Frontal cortex (tissue), 4 donors: ENCODE measurements around the gene CALU. TPM values are rescaled to one million over a fixed set of nuclear protein-coding genes. Genes with fewer than 3 reads are reported as not detected.
A peak's percentile ranks its signal among the peaks of the same experiment; 100 is the strongest.

ENCODE experiments used
- DNase-seq, 2 donors: peaks; one replicate each; pipeline ENCODE4 v3.0.0; 2012; ENCODE audit warnings: low spot score in 2 of 2
- FAIRE-seq: peaks from 2 replicates; lab custom pipeline; 2012; peaks lifted over from hg19 to GRCh38; lab: Jason Lieb, UNC
- total RNA-seq: library from RNA; depleted of rRNA; stranded (reverse); fragments of >200 nt; gene quantifications from one replicate; pipeline ENCODE4 v1.2.3, GENCODE V29; 2014
- donor health status: control.
- donor health status: control.
- donor health status: control.

The CALU gene
- total RNA-seq, 1 donor from 2014 or later, result 55.0 TPM

DNA sequence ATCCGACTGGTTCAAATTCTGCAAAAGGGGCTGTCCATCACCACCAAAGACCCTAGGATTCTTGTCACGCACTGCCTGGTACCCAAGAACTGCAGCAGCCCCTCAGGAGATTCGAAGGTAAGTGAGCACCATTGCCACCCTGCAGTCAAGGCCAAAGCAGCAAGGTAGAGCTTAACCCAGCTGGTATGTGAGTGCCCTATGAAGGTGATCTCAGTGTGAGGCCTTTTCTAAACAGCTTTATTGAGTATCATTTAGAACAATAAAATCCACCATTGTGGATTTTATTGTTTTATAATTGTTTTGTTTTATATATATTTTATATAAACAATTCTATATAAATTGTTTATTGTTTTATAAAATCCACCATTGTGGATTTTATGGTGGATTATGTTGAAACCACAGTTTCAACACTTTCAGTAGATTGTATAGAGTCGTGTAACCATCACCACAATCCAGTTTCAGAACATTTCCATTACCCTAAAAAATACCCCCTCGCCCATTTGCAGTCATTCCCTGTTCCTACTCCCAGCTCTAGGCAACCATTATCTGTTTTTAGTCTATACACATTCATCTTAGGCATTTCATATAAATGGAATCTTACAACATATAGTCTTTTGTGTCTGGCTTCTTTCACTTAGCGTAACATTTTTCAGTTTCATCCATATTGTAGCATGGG, 20.1 kb upstream of the CALU start:
- FAIRE-seq, result no peak
- DNase-seq, result no peak

DNA sequence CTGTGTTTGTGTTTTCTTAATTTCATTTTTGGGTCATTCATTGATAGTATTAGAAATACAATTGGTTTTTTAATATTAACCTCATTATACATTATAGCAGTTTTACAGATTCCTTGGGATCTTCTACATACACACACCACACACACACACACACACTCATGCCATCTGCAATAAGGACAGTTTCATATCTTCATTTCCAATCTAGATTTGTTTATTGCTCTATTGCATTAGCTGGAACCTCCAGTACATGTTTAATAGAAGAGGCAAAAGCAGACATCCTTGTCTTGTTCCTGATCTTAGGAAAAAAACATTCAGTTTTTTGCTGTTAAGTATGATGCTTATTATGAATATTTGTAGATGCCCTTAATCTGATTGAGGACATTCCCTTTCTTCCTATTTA, 17.8 kb upstream of the CALU start:
- FAIRE-seq (no peak), DNase-seq (no peak)

DNA sequence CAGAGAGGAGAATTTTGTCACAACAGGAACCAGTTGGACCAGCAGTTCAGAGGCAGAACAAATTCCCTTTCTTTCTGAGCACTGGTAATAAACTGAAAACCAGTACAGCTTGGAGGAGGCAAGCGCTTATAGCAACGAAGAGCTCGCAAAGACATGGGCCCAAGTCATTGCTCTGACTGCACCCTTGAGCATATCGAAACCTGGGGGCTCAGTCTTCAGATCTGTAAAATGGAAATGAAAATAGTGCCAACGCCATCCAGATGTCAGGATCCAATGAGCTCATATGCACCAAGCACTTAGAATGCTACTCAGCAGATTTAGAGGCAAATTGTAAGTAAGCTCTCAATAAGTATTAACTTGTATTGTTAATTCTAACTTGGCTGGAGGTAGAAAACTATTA, 14.4 kb upstream of the CALU start:
- FAIRE-seq, result no peak

DNA sequence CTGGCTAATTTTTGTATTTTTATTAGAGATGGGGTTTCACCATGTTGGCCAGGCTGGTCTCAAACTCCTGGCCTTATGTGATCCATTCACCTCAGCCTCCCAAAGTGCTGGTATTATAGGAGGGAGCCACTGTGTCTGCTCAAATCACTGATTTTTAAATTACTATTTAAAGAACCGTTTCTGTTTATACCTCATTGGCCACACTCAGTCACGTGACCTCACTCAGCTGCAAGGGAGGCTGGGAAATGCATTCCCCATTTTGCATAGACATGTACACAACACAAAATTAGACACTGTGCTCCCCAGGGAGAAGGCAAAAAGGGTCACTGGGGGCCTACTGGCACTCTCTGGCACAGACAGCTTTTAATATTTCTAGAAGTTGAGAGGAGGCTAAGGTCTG, 13.6 kb upstream of the CALU start:
- DNase-seq (no peak), FAIRE-seq (no peak)

More for the DNA sequence above, 14.4 kb upstream of the CALU start:
- DNase-seq, result no peak

DNA sequence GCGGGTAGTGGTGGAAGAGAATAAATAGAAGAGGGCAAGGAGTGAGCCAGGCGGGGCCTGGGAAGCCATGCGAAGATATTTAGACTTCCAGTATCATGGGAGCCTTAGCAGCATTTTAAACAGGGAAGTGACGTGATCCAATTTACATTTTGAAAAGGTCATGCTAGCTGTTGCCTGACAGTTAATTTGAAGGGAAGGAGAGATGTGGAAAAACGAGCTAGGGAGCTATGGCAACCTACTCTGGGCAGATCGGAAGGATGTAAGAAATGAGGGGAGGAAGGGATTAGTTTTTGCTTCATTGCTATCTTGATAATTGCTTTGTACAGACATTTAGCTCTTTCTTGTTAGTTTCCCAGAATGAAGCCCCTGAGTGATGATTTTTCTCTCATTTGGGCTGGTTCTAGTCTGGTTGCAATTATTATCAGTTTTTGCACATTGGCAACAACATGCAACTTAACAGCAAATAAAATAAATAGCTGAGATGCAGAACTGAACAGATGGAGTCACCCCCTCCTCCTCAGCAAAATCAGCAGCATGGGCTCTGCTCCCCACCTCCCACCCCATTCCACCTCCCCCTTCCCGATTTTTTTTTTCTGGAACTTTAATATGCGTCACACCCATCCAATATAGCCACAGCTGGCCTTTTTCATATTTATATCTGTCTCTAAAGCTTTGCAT, 13.0 kb upstream of the CALU start:
- no peak for DNase-seq
- FAIRE-seq, result no peak

DNA sequence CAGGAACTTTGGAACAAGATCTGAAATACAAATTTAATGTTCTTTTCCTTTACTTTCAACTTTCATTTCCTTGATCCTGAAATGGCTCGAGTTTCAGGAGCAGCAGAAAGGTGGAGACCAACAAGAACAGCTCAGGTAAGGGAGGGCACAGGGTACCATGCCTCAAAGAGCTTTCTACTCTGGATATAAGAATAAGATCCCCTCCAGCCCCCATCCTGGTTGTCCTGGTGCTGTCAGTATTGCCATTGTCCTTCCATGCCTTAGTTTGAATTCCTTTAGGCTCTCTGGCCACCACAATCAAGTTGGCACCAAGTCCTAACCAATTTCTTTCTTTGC, 12.5 kb upstream of the CALU start:
- DNase-seq, result no peak
- FAIRE-seq, result no peak

DNA sequence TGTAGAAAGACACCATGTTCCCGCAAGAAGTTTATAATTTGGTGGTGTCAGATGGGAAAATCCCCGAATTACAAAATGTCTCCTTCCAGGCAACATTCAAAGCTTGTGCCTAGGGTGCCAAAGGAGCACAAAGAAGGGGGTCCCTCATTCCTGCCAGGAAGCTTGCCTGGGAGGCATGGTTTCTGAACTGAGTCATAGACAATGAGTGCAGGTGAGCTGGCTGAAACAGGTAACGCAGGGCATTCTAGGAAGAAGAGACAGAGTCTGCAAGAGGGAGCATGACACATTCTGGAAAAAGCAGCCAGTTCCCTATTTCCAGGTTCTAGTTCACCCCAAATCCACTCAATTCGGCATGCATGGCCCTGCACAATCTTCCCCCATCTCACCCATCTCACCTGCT, 11.9 kb upstream of the CALU start:
- FAIRE-seq (no peak), DNase-seq (no peak)

DNA sequence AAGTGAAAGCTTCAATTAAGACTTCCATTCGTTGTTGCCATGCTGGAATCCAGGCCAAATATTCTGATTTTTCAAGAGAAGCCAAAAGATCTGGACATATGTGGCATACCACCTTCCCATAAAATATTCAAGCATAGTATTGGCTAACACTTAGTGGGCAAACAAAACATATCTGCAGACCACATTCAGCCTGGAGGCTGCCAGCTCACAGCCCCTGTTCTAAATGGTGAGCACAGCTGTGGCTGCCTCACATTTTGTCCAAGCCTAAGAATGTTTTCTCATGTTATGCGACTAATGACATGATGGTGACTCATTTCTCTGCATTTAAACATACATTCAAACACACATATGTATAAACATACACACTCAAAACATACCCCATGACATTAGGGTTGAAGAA, 10.6 kb upstream of the CALU start:
- DNase-seq (no peak), FAIRE-seq (no peak)

DNA sequence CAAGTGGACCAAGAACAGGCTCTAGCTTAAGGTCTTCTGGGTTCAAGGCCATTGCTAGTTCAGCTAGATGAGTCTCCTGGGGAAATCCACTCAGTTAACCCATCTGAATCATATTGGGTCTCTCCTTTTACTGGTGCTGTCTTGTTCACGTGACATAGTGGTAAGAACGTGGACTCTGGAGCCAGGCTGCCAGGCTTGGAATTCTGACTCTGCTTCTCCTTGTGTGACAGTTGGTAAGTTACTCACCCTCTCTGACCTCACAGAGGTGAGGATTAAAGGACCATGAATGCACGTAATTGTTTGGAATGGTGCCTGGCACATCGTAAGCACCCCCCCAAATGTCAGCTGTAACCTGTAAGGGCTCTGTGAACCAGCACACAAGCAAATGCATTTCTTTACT, 9.7 kb upstream of the CALU start:
- DNase-seq, result no peak
- FAIRE-seq, result no peak

DNA sequence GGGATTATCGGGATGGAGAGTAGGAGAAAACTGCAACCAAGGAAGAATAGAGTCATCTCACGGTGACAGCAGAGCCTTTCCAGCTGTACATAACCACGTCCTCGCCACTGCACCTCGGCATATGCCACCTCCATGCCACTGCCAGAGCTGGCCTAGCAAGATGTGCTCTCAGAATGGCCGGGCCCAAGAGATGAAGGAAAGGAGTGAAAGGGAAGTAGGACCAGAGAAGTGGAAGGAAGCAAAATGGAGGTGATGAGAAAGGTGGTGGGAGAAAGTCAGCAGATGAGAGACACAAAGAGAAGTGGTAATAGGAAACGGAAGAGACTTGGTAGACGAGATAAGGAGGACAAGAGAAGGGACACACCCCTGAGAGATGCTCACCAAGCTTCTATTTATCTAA, 8.0 kb upstream of the CALU start:
- DNase-seq, result no peak
- no peak for FAIRE-seq

DNA sequence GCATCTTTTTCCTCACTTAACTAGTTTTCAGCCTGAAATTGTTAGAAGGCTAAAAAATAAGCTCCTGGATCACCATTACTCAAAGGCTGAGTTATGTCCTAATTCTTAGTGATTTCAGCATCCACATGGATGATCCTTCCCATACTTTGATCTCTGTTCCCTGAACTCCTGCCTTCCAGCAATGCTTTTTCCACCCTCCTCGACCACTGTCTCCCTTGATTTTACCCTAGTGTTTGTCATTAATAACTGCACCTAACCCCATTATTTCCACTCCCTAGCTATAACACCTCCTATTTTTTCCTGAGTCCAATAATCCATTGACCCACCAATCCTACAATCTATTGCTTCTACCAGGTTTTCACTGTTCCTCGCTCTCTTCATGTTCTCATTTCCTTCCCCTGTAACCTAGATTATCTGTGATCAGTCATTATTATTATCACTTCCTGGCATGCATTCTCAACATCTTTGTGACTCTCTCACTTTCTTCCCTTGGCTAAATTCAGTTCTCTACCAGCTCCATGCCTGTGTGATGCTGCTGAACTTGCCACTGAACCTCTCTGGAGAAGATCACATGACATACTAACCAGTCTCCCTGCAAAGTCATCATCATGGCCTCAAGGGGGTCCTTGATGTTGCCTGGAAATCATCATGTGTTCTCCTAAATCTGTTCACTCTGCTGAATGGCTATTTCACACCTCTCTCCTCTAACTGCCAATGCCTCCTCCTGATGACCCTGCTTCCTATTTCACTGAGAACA, 6.5 kb upstream of the CALU start:
- FAIRE-seq, result no peak
- DNase-seq, result no peak

DNA sequence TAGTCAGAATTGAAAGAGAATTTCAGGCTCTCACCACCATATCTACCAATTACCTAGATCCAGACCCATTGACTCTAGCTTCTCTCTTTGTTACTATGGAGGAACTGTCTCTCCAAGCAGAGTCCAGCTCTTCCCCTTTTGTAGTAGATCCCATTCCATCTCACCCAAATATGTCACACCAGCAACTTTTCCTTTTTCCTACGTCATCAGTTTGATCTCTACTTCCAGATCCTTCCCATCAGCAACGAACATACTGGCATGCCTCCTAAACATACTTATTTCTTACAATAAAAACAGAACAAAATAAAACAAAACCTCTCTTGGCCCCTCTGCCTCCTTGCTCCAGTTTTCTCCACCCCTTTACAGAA, 5.9 kb upstream of the CALU start:
- no peak for DNase-seq
- FAIRE-seq, result no peak

DNA sequence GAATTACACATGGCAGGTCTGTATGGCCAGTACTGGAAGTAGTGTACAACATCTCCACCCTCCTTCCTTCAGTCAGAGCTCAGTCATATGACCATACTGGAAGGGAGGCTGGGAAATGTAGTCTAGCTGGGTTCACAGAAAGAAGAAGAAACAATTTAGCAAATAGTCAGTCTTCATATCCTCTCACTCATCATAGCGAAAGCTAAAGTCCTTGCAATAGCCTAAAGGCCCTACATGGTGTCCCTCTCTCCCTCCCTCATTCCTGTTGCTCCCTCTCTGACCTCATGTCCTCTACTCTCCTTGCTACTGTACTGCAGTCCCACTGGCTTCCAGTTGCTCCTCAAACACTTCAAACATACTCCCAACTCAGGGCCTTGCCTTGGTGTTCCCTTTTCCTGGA, 4.3 kb upstream of the CALU start:
- no peak for FAIRE-seq
- DNase-seq, result no peak

DNA sequence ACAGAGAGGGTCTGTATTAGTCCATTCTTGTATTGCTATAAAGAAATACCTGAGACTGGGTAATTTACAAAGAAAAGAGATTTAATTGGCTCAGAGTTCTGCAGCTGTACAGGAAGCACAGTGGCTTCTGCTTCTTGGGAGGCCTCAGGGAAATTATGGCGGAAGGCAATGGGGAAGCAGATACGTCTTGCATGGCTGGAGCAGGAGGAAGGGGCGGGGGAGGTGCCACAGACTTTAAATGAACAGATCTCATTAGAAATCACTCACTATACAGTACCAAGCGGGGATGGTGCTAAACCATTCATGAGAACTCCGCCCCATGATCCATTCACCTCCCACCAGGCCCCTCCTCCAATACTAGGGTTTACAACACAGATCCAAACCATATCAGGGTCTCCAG, 3.7 kb upstream of the CALU start:
- FAIRE-seq (no peak), DNase-seq (no peak)

DNA sequence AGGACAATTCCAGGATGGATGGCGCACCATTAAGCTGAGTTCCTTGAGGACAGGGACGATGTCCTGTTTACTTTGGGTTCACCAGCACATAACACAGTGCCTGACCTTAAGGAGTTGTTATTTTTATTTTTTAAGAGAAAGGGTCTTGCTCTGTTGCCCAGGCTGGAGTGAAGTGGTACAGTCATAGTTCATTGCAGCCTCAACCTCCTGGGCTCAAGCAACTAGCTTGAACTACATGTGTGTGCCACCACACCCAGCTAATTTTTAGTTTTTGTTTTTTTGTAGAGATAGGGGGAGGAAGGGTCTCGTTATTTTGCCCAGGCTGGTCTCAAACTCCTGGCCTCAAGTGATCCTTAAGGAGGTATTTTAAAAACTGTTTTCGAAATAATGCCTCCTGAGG, 1.7 kb upstream of the CALU start:
- FAIRE-seq (no peak), DNase-seq (no peak)

DNA sequence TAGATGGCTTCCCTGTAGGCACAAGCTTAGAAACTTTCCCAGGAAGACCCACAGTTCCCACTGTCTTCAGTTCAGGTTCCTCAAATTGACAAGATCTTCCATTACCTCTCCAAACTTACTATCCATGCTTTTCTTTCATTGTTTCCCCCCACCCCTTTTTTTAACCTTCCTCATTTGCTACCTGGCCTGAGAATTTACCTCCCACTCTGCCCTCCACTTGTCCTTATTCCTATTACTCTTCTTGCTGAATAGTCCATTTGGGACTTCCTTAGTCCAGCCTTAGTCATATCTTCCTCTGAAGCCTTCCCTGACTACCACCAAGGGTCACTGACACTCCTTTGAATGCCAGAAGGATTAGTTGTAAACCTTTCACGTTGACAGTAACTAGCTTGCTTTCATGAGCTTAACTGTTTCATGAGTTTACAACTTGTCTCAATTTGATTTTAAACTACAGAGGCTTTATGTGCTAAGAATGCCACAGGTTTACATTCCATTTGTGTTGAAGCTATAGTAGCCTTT, 1.2 kb upstream of the CALU start:
- no peak for FAIRE-seq
- no peak for DNase-seq

DNA sequence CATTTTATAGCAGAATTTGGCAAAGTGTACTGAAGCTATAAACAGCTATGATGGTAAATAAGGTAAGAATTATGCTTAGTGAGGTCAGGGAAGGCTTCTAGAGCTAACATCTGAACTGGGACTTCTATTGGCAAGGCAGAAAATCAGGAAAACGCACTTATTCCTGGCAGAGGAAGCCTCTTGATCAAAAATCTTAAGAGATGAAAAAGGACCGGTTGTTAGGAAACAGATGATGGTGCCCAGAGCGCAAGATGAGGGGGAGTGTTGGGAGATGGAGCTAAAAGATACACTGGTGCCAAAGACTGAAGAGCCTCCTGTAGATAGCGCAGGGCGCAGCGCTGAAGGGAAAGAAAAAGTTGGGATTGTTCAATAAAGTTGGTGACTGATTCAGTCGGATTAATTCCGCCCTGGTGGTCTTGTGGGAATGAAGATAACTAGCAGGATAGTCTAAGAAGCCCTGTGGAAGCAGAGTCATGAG, 550 bp upstream of the CALU start:
- no peak for FAIRE-seq
- DNase-seq, result peak in 1 of 2 donors; percentile 32

DNA sequence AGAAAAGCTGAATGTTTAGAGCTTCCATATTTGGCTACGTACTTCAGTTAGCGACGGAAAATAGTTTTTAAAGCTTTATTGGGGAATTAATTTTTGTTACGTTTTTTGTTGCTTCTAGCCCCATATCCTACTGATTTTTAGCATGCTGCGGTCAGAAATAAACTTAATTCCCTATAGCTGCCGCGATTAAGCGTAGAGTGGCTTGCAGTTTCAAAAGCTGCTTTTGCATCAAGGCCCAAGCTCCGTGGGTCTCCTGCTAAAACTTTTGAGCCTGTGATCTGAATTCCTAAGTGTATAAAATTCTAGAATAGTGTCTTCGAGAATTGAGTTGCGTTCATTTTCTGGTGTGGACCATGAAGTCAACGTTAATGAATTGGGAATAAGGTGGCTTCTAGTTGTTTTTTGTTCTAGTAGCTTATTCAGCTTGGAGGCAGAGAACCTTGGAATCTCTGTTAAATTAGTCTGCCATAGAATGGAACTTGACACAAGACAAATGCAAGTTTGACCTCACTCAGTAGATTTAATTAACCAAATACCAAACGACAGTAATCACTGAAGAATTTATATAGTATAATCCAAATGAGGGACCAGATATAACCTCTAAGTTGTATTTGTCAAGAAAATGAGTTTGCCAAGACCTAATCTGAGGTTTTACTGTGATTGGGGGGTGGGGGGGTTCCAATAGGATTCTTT, 977 bp downstream of the CALU start:
- DNase-seq (no peak), FAIRE-seq (no peak)

DNA sequence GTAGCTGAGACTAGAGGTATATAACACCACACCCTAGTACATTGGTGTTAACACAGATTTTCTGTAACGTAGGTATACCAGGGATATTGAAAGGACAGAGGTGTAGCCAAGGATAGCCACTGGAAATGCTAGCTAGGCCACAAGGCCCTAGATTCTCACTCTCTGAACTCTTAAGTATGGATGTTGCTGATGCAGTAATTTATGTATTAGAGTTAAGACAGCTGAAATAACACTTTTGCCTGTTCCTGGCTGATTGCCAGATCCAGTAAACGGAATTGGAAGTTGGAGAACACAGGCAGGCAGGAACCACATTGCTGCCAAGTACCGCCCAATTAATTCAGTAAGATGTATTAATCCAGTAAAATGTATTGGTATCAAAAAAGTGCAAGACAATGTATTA, 1.8 kb downstream of the CALU start:
- DNase-seq (no peak), FAIRE-seq (no peak)

DNA sequence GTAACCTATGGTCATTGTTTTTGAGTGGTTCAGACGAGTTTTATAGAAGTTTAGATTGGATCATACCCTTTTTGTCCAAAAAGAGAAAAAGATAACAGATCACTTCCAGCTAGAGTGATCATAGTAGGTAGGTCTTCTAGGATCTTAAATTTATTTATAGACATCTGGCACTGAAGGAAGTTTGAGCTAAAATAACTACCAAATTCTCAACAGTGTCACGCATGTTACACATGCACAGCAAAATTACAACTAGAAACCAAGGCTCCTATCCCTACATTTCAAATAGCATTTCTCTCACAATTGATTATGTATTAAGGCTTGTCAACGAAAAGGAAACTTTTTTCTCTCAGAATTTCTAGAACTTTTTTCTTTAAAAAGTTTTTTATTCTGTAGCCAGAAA, 2.3 kb downstream of the CALU start:
- no peak for FAIRE-seq

DNA sequence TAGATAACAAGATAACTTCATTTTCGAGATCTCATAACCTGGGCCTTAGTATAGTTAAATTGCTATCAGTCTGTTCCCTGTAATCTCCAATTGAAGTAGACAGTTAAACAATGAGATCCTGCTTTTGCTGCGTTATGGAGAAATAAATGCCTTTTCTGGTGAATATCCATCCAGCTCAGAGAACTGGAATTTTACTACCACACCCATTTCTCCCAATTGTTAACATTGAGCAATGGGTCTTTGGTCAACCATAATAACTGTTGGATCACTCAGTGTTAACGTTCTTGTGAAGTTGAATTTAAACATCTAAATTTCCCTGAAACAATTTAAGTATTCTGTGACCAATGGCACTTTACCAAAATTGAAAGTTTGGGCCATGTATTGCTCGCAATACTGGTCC, 3.0 kb downstream of the CALU start:
- DNase-seq (no peak), FAIRE-seq (no peak)

More for the DNA sequence above, 2.3 kb downstream of the CALU start:
- DNase-seq, result no peak
